ENCODE measurements around the gene ARHGEF26.

The ARHGEF26 gene

GRCh38 chr3:154188437-154188836 is 67.2 kb downstream of the ARHGEF26 start:
- Histone ChIP-seq H3K36me3 (no peaks in the 10 kb centered on the region), H3K27me3 (no peaks in the 10 kb centered on the region), H3K4me1 (peaks cover 12 to 24% (median 17%) of the 10 kb centered on the region in 10 experiments; a peak in 19 of 20 replicates), H3K27ac (peak overlapping the region in 2 of 11 experiments; percentile 10 to 47; a peak in 4 of 22 replicates), H3K4me3 (no peak overlapping the region), H3K4me2 (peak overlapping the region in 10 of 11 experiments; percentile 18 to 63 (median 40); a peak in 18 of 22 replicates), H4K20me1 (no peaks in the 10 kb centered on the region), H3K9me3 (replicated peaks in 1 of 11) (no peaks in the 10 kb centered on the region), H3K9ac (no peak overlapping the region)
- TF ChIP-seq Cebpa-rat (IDR thresholded peaks at IDR 0.05), result no peak

- Histone ChIP-seq H3K4me2 (peak overlapping the region in 10 of 11 experiments; percentile 18 to 63 (median 40); a peak in 18 of 22 replicates), H3K36me3 (no peaks in the 10 kb centered on the region), H4K20me1 (no peaks in the 10 kb centered on the region), H3K9me3 (replicated peaks in 1 of 11) (no peaks in the 10 kb centered on the region), H3K4me3 (no peak overlapping the region), H3K27me3 (no peaks in the 10 kb centered on the region), H3K9ac (no peak overlapping the region), H3K4me1 (peaks cover 12 to 24% (median 17%) of the 10 kb centered on the region in 10 experiments; a peak in 19 of 20 replicates), H3K27ac (peak overlapping the region in 5 of 11 experiments; percentile 30 to 56 (median 39); a peak in 6 of 22 replicates)
- no peak for TF ChIP-seq Cebpa-rat (IDR thresholded peaks at IDR 0.05)
These were observed 67.7 kb downstream of the ARHGEF26 start for GRCh38 chr3:154188846-154189245.

- TF ChIP-seq Cebpa-rat (IDR thresholded peaks at IDR 0.05), result no peak
- H3K4me1 ChIP-seq, result peaks cover 12 to 24% (median 17%) of the 10 kb centered on the region in 10 experiments; a peak in 19 of 20 replicates
These were observed 70.3 kb downstream of the ARHGEF26 start for GRCh38 chr3:154191520-154191919.

GRCh38 chr3:154192225-154192624 is 71.0 kb downstream of the ARHGEF26 start:
- no peak for TF ChIP-seq Cebpa-rat (IDR thresholded peaks at IDR 0.05)
- no peak overlapping the region for H3K4me3 ChIP-seq
- H3K36me3 ChIP-seq, result no peaks in the 10 kb centered on the region
- no peaks in the 10 kb centered on the region for H3K27me3 ChIP-seq
- H3K27ac ChIP-seq, result no peak overlapping the region
- H4K20me1 ChIP-seq, result no peaks in the 10 kb centered on the region
- no peak overlapping the region for H3K9ac ChIP-seq
- no peak overlapping the region for H3K4me2 ChIP-seq
- H3K4me1 ChIP-seq, result peaks cover 12 to 24% (median 17%) of the 10 kb centered on the region in 10 experiments; a peak in 19 of 20 replicates
- no peaks in the 10 kb centered on the region for H3K9me3 ChIP-seq (replicated peaks in 1 of 11)

More at GRCh38 chr3:154191520-154191919, 70.3 kb downstream of the ARHGEF26 start:
- Histone ChIP-seq H3K9ac (no peak overlapping the region), H3K36me3 (no peaks in the 10 kb centered on the region), H3K4me2 (no peak overlapping the region), H3K9me3 (replicated peaks in 1 of 11) (no peaks in the 10 kb centered on the region), H4K20me1 (no peaks in the 10 kb centered on the region), H3K27me3 (no peaks in the 10 kb centered on the region), H3K4me3 (no peak overlapping the region), H3K27ac (no peak overlapping the region)

GRCh38 chr3:154193000-154193615 is 71.9 kb downstream of the ARHGEF26 start:
- Histone ChIP-seq H3K9ac (no peak overlapping the region), H4K20me1 (no peaks in the 10 kb centered on the region), H3K4me2 (no peak overlapping the region), H3K9me3 (replicated peaks in 1 of 11) (no peaks in the 10 kb centered on the region), H3K4me1 (peaks cover 12 to 20% (median 15%) of the 10 kb centered on the region in 10 experiments; a peak in 19 of 20 replicates), H3K27ac (no peak overlapping the region), H3K4me3 (no peak overlapping the region), H3K36me3 (no peaks in the 10 kb centered on the region), H3K27me3 (no peaks in the 10 kb centered on the region)
- TF ChIP-seq Cebpa-rat (IDR thresholded peaks at IDR 0.05), result no peak

- peaks cover 0 to 3% (median 0%) of the 10 kb centered on the region in 10 experiments; a peak in 1 of 20 replicates for H3K4me1 ChIP-seq
- no peak overlapping the region for H3K4me3 ChIP-seq
- no peaks in the 10 kb centered on the region for H3K36me3 ChIP-seq
- no peak overlapping the region for H3K4me2 ChIP-seq
- no peaks in the 10 kb centered on the region for H4K20me1 ChIP-seq
- peaks cover 0 to 5% (median 0%) of the 10 kb centered on the region in 11 experiments; a peak in 1 of 22 replicates for H3K9me3 ChIP-seq (replicated peaks in 1 of 11)
- TF ChIP-seq Cebpa-rat (IDR thresholded peaks at IDR 0.05), result no peak
- no peaks in the 10 kb centered on the region for H3K27me3 ChIP-seq
- no peak overlapping the region for H3K9ac ChIP-seq
- H3K27ac ChIP-seq, result no peak overlapping the region
These were observed 73.7 kb downstream of the ARHGEF26 start for GRCh38 chr3:154194877-154195276.

GRCh38 chr3:154195620-154196356 is 74.6 kb downstream of the ARHGEF26 start:
- Histone ChIP-seq H4K20me1 (no peaks in the 10 kb centered on the region), H3K9ac (no peak overlapping the region), H3K36me3 (no peaks in the 10 kb centered on the region), H3K9me3 (replicated peaks in 1 of 11) (peaks cover 0 to 5% (median 0%) of the 10 kb centered on the region in 11 experiments; a peak in 1 of 22 replicates), H3K4me3 (no peak overlapping the region), H3K27me3 (no peaks in the 10 kb centered on the region), H3K27ac (no peak overlapping the region), H3K4me1 (no peaks in the 10 kb centered on the region), H3K4me2 (no peak overlapping the region)
- no peak for TF ChIP-seq Cebpa-rat (IDR thresholded peaks at IDR 0.05)

- Histone ChIP-seq H3K4me3 (no peak overlapping the region), H3K4me2 (no peak overlapping the region), H3K27ac (no peak overlapping the region), H4K20me1 (no peaks in the 10 kb centered on the region), H3K9me3 (replicated peaks in 1 of 11) (peaks cover 0 to 5% (median 0%) of the 10 kb centered on the region in 11 experiments; a peak in 1 of 22 replicates), H3K4me1 (no peaks in the 10 kb centered on the region), H3K36me3 (no peaks in the 10 kb centered on the region), H3K9ac (no peak overlapping the region), H3K27me3 (no peaks in the 10 kb centered on the region)
- no peak for TF ChIP-seq Cebpa-rat (IDR thresholded peaks at IDR 0.05)
These were observed 76.6 kb downstream of the ARHGEF26 start for GRCh38 chr3:154197751-154198150.

GRCh38 chr3:154209499-154209898 is 88.3 kb downstream of the ARHGEF26 start:
- Histone ChIP-seq H3K4me3 (no peak overlapping the region), H4K20me1 (no peaks in the 10 kb centered on the region), H3K9me3 (replicated peaks in 1 of 11) (peaks cover 0 to 18% (median 6%) of the 10 kb centered on the region in 11 experiments; a peak in 10 of 22 replicates), H3K4me2 (no peak overlapping the region), H3K36me3 (no peaks in the 10 kb centered on the region), H3K9ac (no peak overlapping the region), H3K27me3 (no peaks in the 10 kb centered on the region), H3K4me1 (no peaks in the 10 kb centered on the region), H3K27ac (no peak overlapping the region)
- no peak for TF ChIP-seq Cebpa-rat (IDR thresholded peaks at IDR 0.05)
